MCF 10A (cell line): ENCODE measurements around the gene HECTD4. TPM values are rescaled to one million over a fixed set of nuclear protein-coding genes. Genes with fewer than 3 reads are reported as not detected.
A peak's percentile ranks its signal among the peaks of the same experiment; 100 is the strongest.

Source experiments
- BruUV-seq: library from RNA; stranded (reverse); fragments of 400-500 nt; replicated peaks from 2 replicates; lab custom pipeline; 2021; lab: Mats Ljungman, UMichigan
- CTCF ChIA-PET: fragments of 300-600 bp; sonication (Branson Sonifier 250); formaldehyde crosslinking; extraction: SDS; loops from one replicate; lab custom pipeline; 2021; ENCODE audit warnings: antibody characterized with exemption, inconsistent platforms; lab: Yijun Ruan, JAX
- POLR2A ChIA-PET: fragments of 300-600, 350-650 bp; sonication (Branson Sonifier 250); formaldehyde crosslinking; extraction: SDS; loops from one replicate; lab custom pipeline; 2020; ENCODE audit warnings: antibody characterized with exemption, inconsistent platforms; lab: Yijun Ruan, JAX
- DNase-seq: peaks from one replicate; pipeline ENCODE4 v3.0.0-alpha.2; 2018; ENCODE audit not compliant: unreplicated experiment
- H3K27ac Mint-ChIP-seq: one replicate; pipeline ENCODE4 v1.8.0; 2022; ENCODE audit warnings: mild to moderate bottlenecking, low read depth, mixed read lengths; ENCODE audit not compliant: unreplicated experiment
- H3K27me3 Mint-ChIP-seq: one replicate; pipeline ENCODE4 v1.8.0; 2022; ENCODE audit warnings: mixed read lengths; ENCODE audit not compliant: insufficient read depth, unreplicated experiment
- H3K36me3 Mint-ChIP-seq: one replicate; pipeline ENCODE4 v1.8.0; 2022; ENCODE audit warnings: mild to moderate bottlenecking, moderate library complexity, mixed read lengths; ENCODE audit not compliant: insufficient read depth, unreplicated experiment
- H3K4me1 Mint-ChIP-seq: one replicate; pipeline ENCODE4 v1.8.0; 2022; ENCODE audit warnings: mixed read lengths; ENCODE audit not compliant: insufficient read depth, unreplicated experiment
- H3K4me3 Mint-ChIP-seq: one replicate; pipeline ENCODE4 v1.8.0; 2022; ENCODE audit warnings: mild to moderate bottlenecking, moderate library complexity, mixed read lengths; ENCODE audit not compliant: unreplicated experiment
- H3K9me3 Mint-ChIP-seq: one replicate; pipeline ENCODE4 v1.8.0; 2022; ENCODE audit warnings: mixed read lengths; ENCODE audit not compliant: unreplicated experiment
- intact Hi-C: fragments of 100-400 bp; cut with micrococcal nuclease; formaldehyde crosslinking; loops from 2 replicates; pipeline ENCODE4 v1.14.1; 2022
- total RNA-seq: library from RNA; stranded (reverse); gene quantifications from 2 replicates; pipeline ENCODE4 v1.2.3, GENCODE V29; 2022
- TF ChIP-seq, protein P1 (sequence below): fragments of 200-600 bp; IDR thresholded peaks from one replicate; pipeline ENCODE4 v1.8.0; 2022; ENCODE audit warnings: antibody characterized with exemption, mild to moderate bottlenecking; ENCODE audit not compliant: unreplicated experiment

HECTD4 gene
- total RNA-seq, 1 experiment from 2014 or later: 35.2 TPM

DNA sequence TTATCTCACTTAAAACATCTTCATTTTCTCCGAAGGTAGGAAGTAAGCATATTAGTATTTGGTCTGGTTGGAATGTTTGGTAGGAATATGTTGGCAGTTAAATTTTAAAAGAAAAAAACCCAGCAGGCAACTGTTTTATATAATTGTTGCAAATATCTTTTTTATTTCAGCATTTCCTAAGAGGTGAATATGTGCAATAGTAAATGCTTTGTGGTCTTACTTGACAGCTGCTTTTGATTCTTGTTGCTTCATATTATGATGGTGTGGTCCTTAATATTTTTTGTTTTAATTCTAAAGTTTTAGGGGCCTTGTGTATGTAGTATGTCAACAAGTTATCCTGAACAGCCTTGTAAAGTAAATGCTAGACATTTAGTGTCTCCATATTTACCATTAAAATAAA is 250.5 kb downstream of the HECTD4 start:
- TF ChIP-seq, protein P1, sequence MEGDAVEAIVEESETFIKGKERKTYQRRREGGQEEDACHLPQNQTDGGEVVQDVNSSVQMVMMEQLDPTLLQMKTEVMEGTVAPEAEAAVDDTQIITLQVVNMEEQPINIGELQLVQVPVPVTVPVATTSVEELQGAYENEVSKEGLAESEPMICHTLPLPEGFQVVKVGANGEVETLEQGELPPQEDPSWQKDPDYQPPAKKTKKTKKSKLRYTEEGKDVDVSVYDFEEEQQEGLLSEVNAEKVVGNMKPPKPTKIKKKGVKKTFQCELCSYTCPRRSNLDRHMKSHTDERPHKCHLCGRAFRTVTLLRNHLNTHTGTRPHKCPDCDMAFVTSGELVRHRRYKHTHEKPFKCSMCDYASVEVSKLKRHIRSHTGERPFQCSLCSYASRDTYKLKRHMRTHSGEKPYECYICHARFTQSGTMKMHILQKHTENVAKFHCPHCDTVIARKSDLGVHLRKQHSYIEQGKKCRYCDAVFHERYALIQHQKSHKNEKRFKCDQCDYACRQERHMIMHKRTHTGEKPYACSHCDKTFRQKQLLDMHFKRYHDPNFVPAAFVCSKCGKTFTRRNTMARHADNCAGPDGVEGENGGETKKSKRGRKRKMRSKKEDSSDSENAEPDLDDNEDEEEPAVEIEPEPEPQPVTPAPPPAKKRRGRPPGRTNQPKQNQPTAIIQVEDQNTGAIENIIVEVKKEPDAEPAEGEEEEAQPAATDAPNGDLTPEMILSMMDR: no peak
- Mint-ChIP-seq H3K9me3 (no peaks in the 10 kb centered on the region), H3K27ac (peak overlapping the region; percentile 63), H3K27me3 (no peaks in the 10 kb centered on the region), H3K4me1 (peaks cover 6% of the 10 kb centered on the region), H3K36me3 (peaks cover 42% of the 10 kb centered on the region), H3K4me3 (no peak overlapping the region)
- intact Hi-C loops: no loop called here
- CTCF ChIA-PET: interaction anchor here (1.3 to 2.0 kb wide), 3 partner anchors 19 to 255 kb away, joined by 3 to 8 read pairs (median 4); no protein-coding TSS in a partner anchor
- POLR2A ChIA-PET: interaction anchor here (0.6 to 15.7 kb wide), 4 partner anchors 9 to 118 kb away, joined by 3 to 530 read pairs (median 12); partner anchors contain the start of genes ERP29 and NAA25
- DNase-seq: no peak
- TSS peak; percentile 2 for BruUV-seq

DNA sequence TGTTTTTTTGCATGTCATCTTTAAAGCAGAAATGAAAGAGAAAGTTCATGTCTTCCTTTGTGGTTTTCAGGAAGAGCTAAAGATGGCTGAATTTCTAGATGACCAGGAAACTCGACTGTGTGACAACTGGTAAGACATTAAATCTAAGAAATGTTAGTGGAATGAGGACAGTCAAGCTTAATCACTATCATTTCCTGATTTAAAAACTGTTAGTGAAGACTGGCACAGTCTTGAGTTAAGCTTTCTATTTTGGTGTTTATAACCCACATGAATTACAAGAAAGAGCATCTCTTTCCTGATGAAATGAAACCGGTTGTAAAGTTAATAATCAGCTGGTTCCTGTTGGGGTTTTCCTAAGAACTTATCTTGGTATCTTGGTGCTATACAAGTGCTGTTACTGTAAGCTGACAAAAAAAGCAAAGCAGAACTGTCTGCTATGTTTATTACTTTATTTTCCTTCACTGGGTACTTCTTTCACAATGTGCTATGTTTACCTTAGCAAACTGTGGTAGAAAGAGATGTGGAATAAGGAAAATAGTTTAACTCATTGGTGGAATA is 251.7 kb downstream of the HECTD4 start:
- BruUV-seq: no TSS peak
- no peak overlapping the region for H3K4me3 Mint-ChIP-seq
- H3K27me3 Mint-ChIP-seq: no peaks in the 10 kb centered on the region
- H3K36me3 Mint-ChIP-seq: peaks cover 30% of the 10 kb centered on the region
- H3K27ac Mint-ChIP-seq: no peak overlapping the region
- H3K9me3 Mint-ChIP-seq: no peaks in the 10 kb centered on the region
- TF ChIP-seq, protein P1: no peak
- ChIA-PET CTCF (interaction anchor here (0.7 to 1.3 kb wide), 4 partner anchors 22 to 256 kb away, joined by 3 to 4 read pairs (median 3); no protein-coding TSS in a partner anchor), POLR2A (interaction anchor here (1.0 to 15.7 kb wide), 3 partner anchors 8 to 19 kb away, joined by 3 to 530 read pairs (median 21); partner anchors contain the start of gene NAA25)
- intact Hi-C loops: no loop called here
- peaks cover 6% of the 10 kb centered on the region for H3K4me1 Mint-ChIP-seq
- no peak for DNase-seq

DNA sequence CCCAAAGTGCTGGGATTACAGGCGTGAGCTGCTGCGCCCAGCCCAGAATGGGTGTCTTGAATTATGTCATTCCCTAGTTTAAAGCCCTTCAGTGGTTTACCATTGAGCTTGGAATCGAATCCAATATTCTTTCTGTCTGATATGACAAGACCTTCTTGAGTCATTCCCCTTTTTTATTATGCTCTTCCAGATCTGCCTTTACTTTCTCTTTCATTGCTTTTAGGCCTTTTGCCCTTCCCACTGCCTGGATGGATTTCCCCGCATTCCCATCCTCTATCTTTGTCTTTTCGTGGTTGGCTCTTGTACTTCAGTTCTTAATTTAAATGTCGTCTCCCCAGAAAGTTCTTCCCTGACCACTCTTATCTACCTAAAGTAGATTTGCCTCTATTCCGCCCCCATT is 255.3 kb downstream of the HECTD4 start:
- BruUV-seq: no TSS peak
- ChIA-PET POLR2A (interaction anchor here (0.7 to 15.7 kb wide), 6 partner anchors 16 to 286 kb away, joined by 3 to 530 read pairs (median 6); partner anchors contain the start of gene NAA25), CTCF (interaction anchor here (9.6 kb wide), 1 partner anchor 13 kb away, joined by 95 read pairs; no protein-coding TSS in a partner anchor)
- H3K36me3 Mint-ChIP-seq: peaks cover 7% of the 10 kb centered on the region
- intact Hi-C loops: no loop called here
- no peaks in the 10 kb centered on the region for H3K9me3 Mint-ChIP-seq
- no peaks in the 10 kb centered on the region for H3K27me3 Mint-ChIP-seq
- H3K4me3 Mint-ChIP-seq: peak overlapping the region; percentile 79
- TF ChIP-seq, protein P1: no peak
- H3K4me1 Mint-ChIP-seq: peaks cover 14% of the 10 kb centered on the region
- no peak for DNase-seq
- H3K27ac Mint-ChIP-seq: no peak overlapping the region

DNA sequence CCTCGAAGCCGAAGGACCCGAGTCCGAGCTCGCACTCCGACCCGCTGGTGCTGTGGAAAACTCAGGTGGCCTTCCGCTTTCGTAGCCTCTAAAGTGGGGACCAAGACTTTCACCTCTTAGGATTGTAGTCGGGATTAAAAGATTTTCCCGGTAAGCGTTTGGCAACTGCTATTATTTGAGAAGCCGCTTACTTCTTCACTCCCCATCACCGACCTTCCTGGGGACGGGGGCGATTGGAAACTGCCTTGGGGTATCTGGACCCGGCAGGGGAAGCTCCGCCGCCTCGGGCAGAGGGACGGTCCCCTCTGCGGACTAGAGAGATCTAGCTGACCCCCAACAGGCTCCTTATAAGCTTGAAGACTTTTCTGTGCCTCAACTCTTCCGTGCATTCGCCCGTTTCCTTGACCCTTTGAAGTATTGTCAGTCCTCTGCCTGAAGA is 256.2 kb downstream of the HECTD4 start:
- peaks cover 19% of the 10 kb centered on the region for H3K4me1 Mint-ChIP-seq
- POLR2A ChIA-PET: interaction anchor here (0.6 to 15.7 kb wide), 13 partner anchors 9 to 285 kb away, joined by 3 to 530 read pairs (median 4); partner anchors contain the start of genes ERP29 and NAA25
- no peaks in the 10 kb centered on the region for H3K9me3 Mint-ChIP-seq
- peak overlapping the region; percentile 79 for H3K4me3 Mint-ChIP-seq
- H3K36me3 Mint-ChIP-seq: no peaks in the 10 kb centered on the region
- no TSS peak for BruUV-seq
- CTCF ChIA-PET: interaction anchor here (1.9 to 9.6 kb wide), 2 partner anchors 12 to 18 kb away, joined by 7 to 95 read pairs; partner anchors contain the start of gene NAA25
- no peaks in the 10 kb centered on the region for H3K27me3 Mint-ChIP-seq
- TF ChIP-seq, protein P1: no peak
- H3K27ac Mint-ChIP-seq: peak overlapping the region; percentile 61
- intact Hi-C loops: no loop called here
- DNase-seq: no peak
